Liver (tissue), 9 donors: ENCODE results near the gene RPTOR. TPM values are rescaled to one million over a fixed set of nuclear protein-coding genes. Genes with fewer than 3 reads are reported as not detected.
A peak's percentile ranks its signal among the peaks of the same experiment; 100 is the strongest.

Source experiments
- DNase-seq: peaks from one replicate; pipeline ENCODE4 v3.0.0-alpha.2; 2017; ENCODE audit warnings: low spot score
- H3K27ac ChIP-seq, 2 donors: one replicate each; pipeline ENCODE4 v1.7.0; 2013; ENCODE audit warnings: inconsistent platforms in 2 of 2, low read length in 2 of 2, control low read depth in 1 of 2, low read depth in 1 of 2, mild to moderate bottlenecking in 1 of 2
- H3K27me3 ChIP-seq, 4 donors: one replicate each; pipeline versions ENCODE4 v1.6.1 to v1.7.0; 2013; ENCODE audit warnings: low read length in 3 of 4, inconsistent platforms in 1 of 4, mild to moderate bottlenecking in 1 of 4, moderate library complexity in 1 of 4; ENCODE audit not compliant: control insufficient read depth in 4 of 4, insufficient read depth in 4 of 4
- H3K36me3 ChIP-seq, 4 donors: one replicate each; pipeline versions ENCODE4 v1.6.1 to v1.7.0; 2013; ENCODE audit warnings: low read length in 3 of 4, mild to moderate bottlenecking in 3 of 4, low read depth in 1 of 4, moderate library complexity in 1 of 4; ENCODE audit not compliant: control insufficient read depth in 4 of 4, insufficient read depth in 3 of 4
- H3K4me1 ChIP-seq, 4 donors: one replicate each; pipeline versions ENCODE4 v1.6.1 to v1.7.0; 2013; ENCODE audit warnings: low read length in 3 of 4, mild to moderate bottlenecking in 3 of 4, moderate library complexity in 1 of 4; ENCODE audit not compliant: control insufficient read depth in 4 of 4, insufficient read depth in 4 of 4
- H3K4me3 ChIP-seq, 3 donors: one replicate each; pipeline versions ENCODE4 v1.6.1 to v1.7.0; 2013; ENCODE audit warnings: low read length in 3 of 3, control low read depth in 1 of 3, low read depth in 1 of 3, mild to moderate bottlenecking in 1 of 3
- H3K9ac ChIP-seq, 2 donors: one replicate each; pipeline ENCODE4 v1.7.0; 2013; ENCODE audit warnings: low read length in 2 of 2, mild to moderate bottlenecking in 2 of 2, moderate library complexity in 2 of 2, control low read depth in 1 of 2, low read depth in 1 of 2
- H3K9me3 ChIP-seq, 4 donors: one replicate each; pipeline versions ENCODE4 v1.6.1 to v1.7.0; 2013; ENCODE audit warnings: low read length in 3 of 4; ENCODE audit not compliant: control insufficient read depth in 4 of 4
- ATF3 ChIP-seq: IDR thresholded peaks from 2 replicates; pipeline ENCODE4 v1.6.1; 2016; ENCODE audit warnings: antibody characterized with exemption
- EGR1 ChIP-seq, 2 donors: IDR thresholded peaks; 2 replicates each; pipeline ENCODE4 v1.6.1; 2016 to 2018; ENCODE audit warnings: antibody characterized with exemption in 2 of 2, low read depth in 2 of 2
- FOXA1 ChIP-seq: IDR thresholded peaks from 2 replicates; pipeline ENCODE4 v1.6.1; 2016; ENCODE audit warnings: antibody characterized with exemption
- FOXA2 ChIP-seq: IDR thresholded peaks from 2 replicates; pipeline ENCODE4 v1.6.1; 2016; ENCODE audit warnings: antibody characterized with exemption
- GABPA ChIP-seq, 2 donors: IDR thresholded peaks in 1 of 2; conservative IDR thresholded peaks in 1 of 2; 2 replicates each; pipeline ENCODE4 v1.6.1; 2016; ENCODE audit warnings: antibody characterized with exemption in 2 of 2, mild to moderate bottlenecking in 1 of 2, moderate library complexity in 1 of 2
- HNF4A ChIP-seq, 2 donors: conservative IDR thresholded peaks; 2 replicates each; pipeline ENCODE4 v1.6.1; 2016; ENCODE audit warnings: antibody characterized with exemption in 2 of 2, mild to moderate bottlenecking in 2 of 2
- HNF4G ChIP-seq: IDR thresholded peaks from 2 replicates; pipeline ENCODE4 v1.6.1; 2016; ENCODE audit warnings: antibody characterized with exemption
- JUND ChIP-seq, 2 donors: IDR thresholded peaks; 2 replicates each; pipeline ENCODE4 v1.6.1; 2016; ENCODE audit warnings: antibody characterized with exemption in 2 of 2
- MAX ChIP-seq: IDR thresholded peaks from 2 replicates; pipeline ENCODE4 v1.6.1; 2016; ENCODE audit warnings: antibody characterized with exemption
- NR2F2 ChIP-seq: IDR thresholded peaks from 2 replicates; pipeline ENCODE4 v1.6.1; 2016; ENCODE audit warnings: antibody characterized with exemption
- REST ChIP-seq: IDR thresholded peaks from 2 replicates; pipeline ENCODE4 v1.6.1; 2016; ENCODE audit warnings: antibody characterized with exemption, mild to moderate bottlenecking
- RXRA ChIP-seq, 2 donors: IDR thresholded peaks; 2 replicates each; pipeline ENCODE4 v1.6.1; 2017 to 2018; ENCODE audit warnings: antibody characterized with exemption in 2 of 2, mild to moderate bottlenecking in 1 of 2
- SP1 ChIP-seq: IDR thresholded peaks from 2 replicates; pipeline ENCODE4 v1.6.1; 2018; ENCODE audit warnings: antibody characterized with exemption, mild to moderate bottlenecking
- TAF1 ChIP-seq: conservative IDR thresholded peaks from 2 replicates; pipeline ENCODE4 v1.6.1; 2016; ENCODE audit warnings: antibody characterized with exemption, mild to moderate bottlenecking
- YY1 ChIP-seq: IDR thresholded peaks from 2 replicates; pipeline ENCODE4 v1.6.1; 2016; ENCODE audit warnings: antibody characterized with exemption, mild to moderate bottlenecking
- ZBTB33 ChIP-seq: IDR thresholded peaks from 2 replicates; pipeline ENCODE4 v1.6.1; 2016; ENCODE audit warnings: antibody characterized with exemption
- WGBS: extraction: QIAGEN DNeasy Blood & Tissue Kit; methylation state at CpG from one replicate; pipeline ENCODE4 v1.1.7; 2013; 5-methylcytosine and 5-hydroxymethylcytosine counted together
- polyA plus RNA-seq, 2 donors: library from polyadenylated mRNA; stranded (reverse) in 1 of 2; unstranded in 1 of 2; fragments of 200-250 nt in 1 of 2; fragments of >200 nt in 1 of 2; fragmentation: Nextera tagmentation in 1 of 2; extraction: Ambion mirVana in 1 of 2; gene quantifications; one replicate each; pipeline versions ENCODE4 v1.2.1 to v1.2.3, GENCODE V29; 2013 to 2015
- total RNA-seq, 2 donors: library from RNA; depleted of rRNA; stranded (reverse); fragments of >200 nt; gene quantifications; one replicate each; pipeline ENCODE4 v1.2.3, GENCODE V29; 2014
- TF ChIP-seq, protein P1 (sequence below): fragments of 150-350 bp; IDR thresholded peaks from 2 replicates; pipeline ENCODE4 v1.5.1; 2017; ENCODE audit warnings: improper control_type of control experiment, low read depth, low read length; ENCODE audit not compliant: missing input control
- donor health status: healthy.
- donor health status: healthy.
- donor health status: healthy.
- donor health status: healthy.
- donor health status: healthy.

Gene RPTOR
- total and polyA plus RNA-seq, 4 donors: 4.8 to 25.4 (median 11.6) TPM

DNA sequence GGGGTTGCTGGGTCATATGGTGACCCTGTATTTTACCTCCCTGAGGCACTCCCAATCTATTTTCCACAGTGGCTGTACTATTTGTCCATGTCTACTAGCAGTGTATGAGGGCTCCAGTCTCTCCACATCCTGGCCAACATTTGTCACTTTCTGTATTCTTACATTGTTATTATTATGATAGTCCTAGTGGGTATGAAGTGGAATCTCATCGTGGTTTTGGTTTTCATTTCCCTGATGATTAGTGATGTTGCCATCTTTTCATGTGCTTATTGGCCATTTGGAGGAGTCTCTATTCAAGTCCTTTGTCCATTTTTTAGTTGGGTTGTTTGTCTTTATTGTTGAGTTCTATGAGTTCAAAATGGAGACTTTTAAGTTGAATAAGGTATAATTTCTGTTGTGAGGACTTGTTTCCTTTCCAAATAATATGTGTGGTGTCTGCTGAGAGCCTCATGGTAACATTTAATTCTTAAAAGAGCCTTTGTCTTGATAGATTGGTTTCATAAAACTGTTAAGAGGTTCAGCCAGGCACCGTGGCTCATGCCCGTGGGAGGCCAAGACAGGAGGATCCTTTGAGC lies 108.2 kb downstream of the RPTOR start (continued):
- TF ChIP-seq RXRA (IDR thresholded peaks at IDR 0.05) (no peak), MAX (no peak), NR2F2 (no peak), EGR1 (IDR thresholded peaks at IDR 0.05; ENCODE audit: low read depth in 2 of 2) (no peak), FOXA2 (no peak), HNF4G (no peak), SP1 (no peak), TAF1 (no peak), HNF4A (conservative IDR thresholded peaks at IDR 0.05) (no peak), GABPA (IDR thresholded peaks at IDR 0.05 in 1 of 2, conservative IDR thresholded peaks at IDR 0.05 in 1 of 2) (no peak)

DNA sequence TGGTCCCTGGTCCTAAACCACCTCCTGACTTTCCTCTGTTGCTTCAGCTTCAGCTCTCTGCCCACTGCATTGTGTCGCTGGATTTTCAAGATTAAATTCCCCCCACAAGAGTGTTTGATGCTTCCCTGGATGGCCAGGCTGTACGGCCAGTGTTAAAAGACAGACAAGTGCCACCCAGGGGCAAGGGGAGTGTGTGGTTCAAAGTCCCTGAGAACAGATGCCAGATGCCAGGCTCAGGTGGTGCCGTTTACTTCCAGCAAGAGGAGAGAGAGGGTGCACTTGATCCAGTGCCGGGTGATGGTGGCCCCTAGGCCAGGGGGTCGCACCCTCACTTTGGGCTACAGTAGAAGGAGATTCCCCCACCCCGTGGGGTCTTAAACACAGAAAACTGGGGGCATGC lies 109.2 kb downstream of the RPTOR start:
- peaks cover 0 to 2% (median 0%) of the 10 kb centered on the region in 4 donors for H3K9me3 ChIP-seq
- no peak for DNase-seq
- 72% methylated on average over 6 of the region's 6 CpGs for WGBS
- no peaks in the 10 kb centered on the region for H3K36me3 ChIP-seq
- TF ChIP-seq GABPA (IDR thresholded peaks at IDR 0.05 in 1 of 2, conservative IDR thresholded peaks at IDR 0.05 in 1 of 2) (no peak), FOXA2 (no peak), HNF4A (conservative IDR thresholded peaks at IDR 0.05) (peak in 1 of 2 donors; percentile 32)
- H3K27ac ChIP-seq: no peak overlapping the region
- H3K4me1 ChIP-seq: peaks cover 0 to 5% (median 0%) of the 10 kb centered on the region in 4 donors
- H3K27me3 ChIP-seq: no peaks in the 10 kb centered on the region
- H3K9ac ChIP-seq: no peak overlapping the region
- H3K4me3 ChIP-seq: no peak overlapping the region

DNA sequence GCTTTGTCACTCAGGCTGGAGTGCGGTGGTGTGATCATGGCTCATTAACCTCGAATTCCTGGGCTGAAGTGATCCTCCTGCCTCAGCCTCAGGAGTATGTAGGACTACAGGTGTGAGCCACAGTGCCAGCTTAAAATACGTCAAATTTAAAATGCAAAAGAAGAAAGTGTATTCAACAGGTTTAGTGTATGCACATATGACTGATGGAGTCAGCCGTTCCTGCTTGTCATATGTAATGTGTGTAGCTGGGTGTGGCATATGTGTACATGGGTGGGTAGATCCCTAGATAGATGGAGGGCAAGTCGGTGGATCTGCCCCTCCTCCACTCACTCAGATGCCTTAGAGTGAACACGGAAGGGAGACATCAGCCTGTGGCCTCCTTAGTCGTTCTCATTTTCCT lies 111.0 kb downstream of the RPTOR start:
- no peak overlapping the region for H3K9ac ChIP-seq
- H3K27me3 ChIP-seq: no peaks in the 10 kb centered on the region
- WGBS: 95% methylated on average over 7 of the region's 7 CpGs
- H3K4me3 ChIP-seq: no peak overlapping the region
- H3K4me1 ChIP-seq: peaks cover 0 to 5% (median 0%) of the 10 kb centered on the region in 4 donors
- H3K36me3 ChIP-seq: no peaks in the 10 kb centered on the region
- no peak overlapping the region for H3K27ac ChIP-seq
- TF ChIP-seq YY1 (no peak), RXRA (IDR thresholded peaks at IDR 0.05) (no peak), SP1 (no peak), HNF4A (conservative IDR thresholded peaks at IDR 0.05) (no peak), REST (no peak), JUND (IDR thresholded peaks at IDR 0.05) (no peak), ZBTB33 (no peak), FOXA2 (no peak), TAF1 (no peak), NR2F2 (no peak), FOXA1 (no peak), ATF3 (no peak)
- TF ChIP-seq, protein P1, sequence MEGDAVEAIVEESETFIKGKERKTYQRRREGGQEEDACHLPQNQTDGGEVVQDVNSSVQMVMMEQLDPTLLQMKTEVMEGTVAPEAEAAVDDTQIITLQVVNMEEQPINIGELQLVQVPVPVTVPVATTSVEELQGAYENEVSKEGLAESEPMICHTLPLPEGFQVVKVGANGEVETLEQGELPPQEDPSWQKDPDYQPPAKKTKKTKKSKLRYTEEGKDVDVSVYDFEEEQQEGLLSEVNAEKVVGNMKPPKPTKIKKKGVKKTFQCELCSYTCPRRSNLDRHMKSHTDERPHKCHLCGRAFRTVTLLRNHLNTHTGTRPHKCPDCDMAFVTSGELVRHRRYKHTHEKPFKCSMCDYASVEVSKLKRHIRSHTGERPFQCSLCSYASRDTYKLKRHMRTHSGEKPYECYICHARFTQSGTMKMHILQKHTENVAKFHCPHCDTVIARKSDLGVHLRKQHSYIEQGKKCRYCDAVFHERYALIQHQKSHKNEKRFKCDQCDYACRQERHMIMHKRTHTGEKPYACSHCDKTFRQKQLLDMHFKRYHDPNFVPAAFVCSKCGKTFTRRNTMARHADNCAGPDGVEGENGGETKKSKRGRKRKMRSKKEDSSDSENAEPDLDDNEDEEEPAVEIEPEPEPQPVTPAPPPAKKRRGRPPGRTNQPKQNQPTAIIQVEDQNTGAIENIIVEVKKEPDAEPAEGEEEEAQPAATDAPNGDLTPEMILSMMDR: no peak
- no peak for DNase-seq
- H3K9me3 ChIP-seq: peaks cover 0 to 2% (median 0%) of the 10 kb centered on the region in 4 donors
